ENCODE data around the gene PCDHGB3. TPM values are rescaled to one million over a fixed set of nuclear protein-coding genes. Genes with fewer than 3 reads are reported as not detected.

Gene PCDHGB3
- total and polyA plus RNA-seq, 2 donors (not counting 1 experiment from before 2014, with no cell fraction given): 0.52 to 3.8 TPM

GRCh38 chr5:141383345-141383744 lies 13.3 kb downstream of the PCDHGB3 start:
- H3K27ac Mint-ChIP-seq: no peak overlapping the region
- Histone ChIP-seq H2AFZ (ENCODE audit: insufficient read depth, low read depth, low read length, poor library complexity, severe bottlenecking) (no peak overlapping the region), H3K27ac (ENCODE audit: low read length in 2 of 2) (no peak overlapping the region), H3K9ac (ENCODE audit: low read length) (no peak overlapping the region), H3K36me3 (replicated peaks in 1 of 2; ENCODE audit: control extremely low read depth in 1 of 2, control insufficient read depth in 1 of 2, extremely low read depth in 1 of 2, insufficient read depth in 2 of 2, low read length in 1 of 2) (no peaks in the 10 kb centered on the region), H3K4me3 (ENCODE audit: control extremely low read depth in 1 of 5, extremely low read depth in 1 of 5, insufficient read depth in 1 of 5, low read depth in 2 of 5, low read length in 4 of 5) (no peak overlapping the region), H3K4me1 (ENCODE audit: control insufficient read depth in 2 of 2, insufficient read depth in 2 of 2, low read length in 2 of 2) (no peaks in the 10 kb centered on the region), H3K4me2 (replicated peaks; ENCODE audit: low read depth, low read length, poor library complexity, severe bottlenecking) (no peak overlapping the region), H3K9me3 (ENCODE audit: control extremely low read depth in 1 of 3, control insufficient read depth in 2 of 3, insufficient read depth in 1 of 3, low read length in 2 of 3) (peaks cover 6 to 35% (median 23%) of the 10 kb centered on the region in 3 donors), H3K79me2 (ENCODE audit: control insufficient read depth, insufficient read depth, low read length) (no peaks in the 10 kb centered on the region), H3K27me3 (replicated peaks in 1 of 4; ENCODE audit: control extremely low read depth in 1 of 4, control insufficient read depth in 3 of 4, insufficient read depth in 4 of 4, low read length in 3 of 4) (peaks cover 0 to 44% (median 30%) of the 10 kb centered on the region in 4 experiments), H4K20me1 (ENCODE audit: control insufficient read depth, insufficient read depth, low read length, poor library complexity, severe bottlenecking) (no peaks in the 10 kb centered on the region)
- 44% methylated on average over 13 of the region's 21 CpGs for WGBS (ENCODE audit: insufficient coverage)
- H3K4me1 Mint-ChIP-seq: peaks cover 3% of the 10 kb centered on the region
- ATAC-seq (ENCODE audit: low read depth): no peak
- DNase-seq: no peak
- peaks cover 7% of the 10 kb centered on the region for H3K9me3 Mint-ChIP-seq (ENCODE audit: insufficient read depth)
- ChIA-PET CTCF (no interaction called here), POLR2A (no interaction called here)
- H3K27me3 Mint-ChIP-seq: peaks cover 60% of the 10 kb centered on the region
- TF ChIP-seq CTCF (IDR thresholded peaks at IDR 0.05) (no peak), EZH2 (IDR thresholded peaks at IDR 0.05; ENCODE audit: borderline replicate concordance, insufficient read depth, low read depth, low read length, poor library complexity, severe bottlenecking) (no peak)
- intact Hi-C loops (cut with micrococcal nuclease): no loop called here
- H3K4me3 Mint-ChIP-seq: peak overlapping the region; percentile 81

GRCh38 chr5:141384471-141385267 lies 14.6 kb downstream of the PCDHGB3 start:
- no peaks in the 10 kb centered on the region for H3K79me2 ChIP-seq (ENCODE audit: control insufficient read depth, insufficient read depth, low read length)
- no peak overlapping the region for H2AFZ ChIP-seq (ENCODE audit: insufficient read depth, low read depth, low read length, poor library complexity, severe bottlenecking)
- ATAC-seq (ENCODE audit: low read depth) (no peak), DNase-seq (no peak)
- H3K9me3 ChIP-seq (ENCODE audit: control extremely low read depth in 1 of 3, control insufficient read depth in 2 of 3, insufficient read depth in 1 of 3, low read length in 2 of 3): peaks cover 6 to 45% (median 23%) of the 10 kb centered on the region in 3 donors
- peaks cover 0 to 56% (median 34%) of the 10 kb centered on the region in 4 experiments for H3K27me3 ChIP-seq (replicated peaks in 1 of 4; ENCODE audit: control extremely low read depth in 1 of 4, control insufficient read depth in 3 of 4, insufficient read depth in 4 of 4, low read length in 3 of 4)
- TF ChIP-seq CTCF (IDR thresholded peaks at IDR 0.05) (no peak), EZH2 (IDR thresholded peaks at IDR 0.05; ENCODE audit: borderline replicate concordance, insufficient read depth, low read depth, low read length, poor library complexity, severe bottlenecking) (no peak)
- Mint-ChIP-seq H3K9me3 (ENCODE audit: insufficient read depth) (peaks cover 9% of the 10 kb centered on the region), H3K4me3 (no peak overlapping the region), H3K27ac (no peak overlapping the region), H3K4me1 (peaks cover 3% of the 10 kb centered on the region), H3K27me3 (peaks cover 66% of the 10 kb centered on the region)
- no peak overlapping the region for H3K4me2 ChIP-seq (replicated peaks; ENCODE audit: low read depth, low read length, poor library complexity, severe bottlenecking)
- intact Hi-C loops (cut with micrococcal nuclease): no loop called here
- H3K36me3 ChIP-seq (replicated peaks in 1 of 2; ENCODE audit: control extremely low read depth in 1 of 2, control insufficient read depth in 1 of 2, extremely low read depth in 1 of 2, insufficient read depth in 2 of 2, low read length in 1 of 2): no peaks in the 10 kb centered on the region
- WGBS (ENCODE audit: insufficient coverage): 56% methylated on average over 40 of the region's 43 CpGs
- no peaks in the 10 kb centered on the region for H3K4me1 ChIP-seq (ENCODE audit: control insufficient read depth in 2 of 2, insufficient read depth in 2 of 2, low read length in 2 of 2)
- H3K27ac ChIP-seq (ENCODE audit: low read length in 2 of 2): no peak overlapping the region
- POLR2A ChIA-PET: no interaction called here
- no peak overlapping the region for H3K9ac ChIP-seq (ENCODE audit: low read length)
- no peaks in the 10 kb centered on the region for H4K20me1 ChIP-seq (ENCODE audit: control insufficient read depth, insufficient read depth, low read length, poor library complexity, severe bottlenecking)
- CTCF ChIA-PET: no interaction called here
- no peak overlapping the region for H3K4me3 ChIP-seq (ENCODE audit: control extremely low read depth in 1 of 5, extremely low read depth in 1 of 5, insufficient read depth in 1 of 5, low read depth in 2 of 5, low read length in 4 of 5)
